GM23338 (cell line): ENCODE data around the gene MMP24OS. TPM values are rescaled to one million over a fixed set of nuclear protein-coding genes. Genes with fewer than 3 reads are reported as not detected.

Source experiments
- ATAC-seq: fragments of 200-7000 bp; cut with Tn5 transposase; 3 replicates; pipeline ENCODE4 v1.9.1; 2020
- DNase-seq: peaks from one replicate; pipeline ENCODE4 v3.0.0-alpha.2; 2015; ENCODE audit warnings: low spot score
- H2AFZ ChIP-seq: fragments of 200-600 bp; sonication (generic); 2 replicates; pipeline ENCODE4 v1.8.0; 2016; ENCODE audit warnings: antibody characterized with exemption, mild to moderate bottlenecking, moderate library complexity
- H3F3A ChIP-seq: fragments of 200-600 bp; sonication (generic); replicated peaks from 2 replicates; pipeline ENCODE4 v1.8.0; 2017; ENCODE audit warnings: antibody characterized with exemption, mixed run types, low read depth
- H3K27ac ChIP-seq: fragments of 200-600 bp; sonication (generic); 2 replicates; pipeline ENCODE4 v1.6.1; 2016; ENCODE audit warnings: low read depth
- H3K27me3 ChIP-seq: fragments of 200-600 bp; sonication (generic); 2 replicates; pipeline ENCODE4 v1.8.0; 2016; ENCODE audit warnings: mild to moderate bottlenecking, mixed run types, moderate library complexity; ENCODE audit not compliant: insufficient read depth
- H3K36me3 ChIP-seq: fragments of 200-600 bp; sonication (generic); 2 replicates; pipeline ENCODE4 v1.8.0; 2016; ENCODE audit warnings: mild to moderate bottlenecking; ENCODE audit not compliant: insufficient read depth
- H3K4me1 ChIP-seq: fragments of 200-600 bp; sonication (generic); 2 replicates; pipeline ENCODE4 v1.8.0; 2016; ENCODE audit warnings: mild to moderate bottlenecking, moderate library complexity; ENCODE audit not compliant: insufficient read depth
- H3K4me2 ChIP-seq: fragments of 200-600 bp; sonication (generic); 2 replicates; pipeline ENCODE4 v1.7.1; 2017; ENCODE audit warnings: mixed run types
- H3K4me3 ChIP-seq: fragments of 200-600 bp; sonication (generic); 2 replicates; pipeline ENCODE4 v1.6.1; 2016; ENCODE audit warnings: mixed run types
- H3K79me2 ChIP-seq: fragments of 200-600 bp; sonication (generic); replicated peaks from 2 replicates; pipeline ENCODE4 v1.8.0; 2017; ENCODE audit warnings: mild to moderate bottlenecking; ENCODE audit not compliant: insufficient read depth
- H3K9me2 ChIP-seq: fragments of 200-600 bp; sonication (generic); 2 replicates; pipeline ENCODE4 v1.8.0; 2017; ENCODE audit not compliant: insufficient read depth
- H4K20me1 ChIP-seq: fragments of 200-600 bp; sonication (generic); replicated peaks from 2 replicates; pipeline ENCODE4 v1.8.0; 2017; ENCODE audit warnings: mild to moderate bottlenecking; ENCODE audit not compliant: insufficient read depth
- H3K27ac Mint-ChIP-seq: 2 replicates; pipeline ENCODE4 v1.8.0; 2020; ENCODE audit warnings: inconsistent platforms, mild to moderate bottlenecking, moderate library complexity, mixed read lengths
- H3K27me3 Mint-ChIP-seq: 3 replicates; pipeline ENCODE4 v1.8.0; 2022; ENCODE audit warnings: low read depth, mild to moderate bottlenecking, moderate library complexity, mixed read lengths, inconsistent platforms; ENCODE audit not compliant: insufficient read depth, poor library complexity
- H3K36me3 Mint-ChIP-seq: 3 replicates; pipeline ENCODE4 v1.8.0; 2021; ENCODE audit warnings: low read depth, mild to moderate bottlenecking, inconsistent platforms, moderate library complexity, mixed read lengths
- H3K4me1 Mint-ChIP-seq: 3 replicates; pipeline ENCODE4 v1.8.0; 2020; ENCODE audit warnings: mild to moderate bottlenecking, inconsistent platforms, mixed read lengths
- H3K4me3 Mint-ChIP-seq: 3 replicates; pipeline ENCODE4 v1.8.0; 2021; ENCODE audit warnings: moderate library complexity, mild to moderate bottlenecking, inconsistent platforms, mixed read lengths
- H3K9me3 Mint-ChIP-seq: 3 replicates; pipeline ENCODE4 v1.8.0; 2020; ENCODE audit warnings: moderate library complexity, mild to moderate bottlenecking, inconsistent platforms, mixed read lengths
- CREB1 ChIP-seq: fragments of 250-450 bp; sonication (Bioruptor Pico); IDR thresholded peaks from 2 replicates; pipeline ENCODE4 v1.5.0; 2020; ENCODE audit warnings: low read depth, mild to moderate bottlenecking, moderate library complexity
- ETS1 ChIP-seq: IDR thresholded peaks from 2 replicates; pipeline ENCODE4 v1.6.1; 2016; ENCODE audit warnings: antibody characterized with exemption
- EZH2 ChIP-seq: fragments of 200-600 bp; sonication (generic); IDR thresholded peaks from one replicate; pipeline ENCODE4 v1.8.0; 2017; ENCODE audit warnings: antibody characterized with exemption, mild to moderate bottlenecking, low read depth; ENCODE audit not compliant: unreplicated experiment
- EZH2phosphoT487 ChIP-seq: fragments of 200-600 bp; sonication (generic); IDR thresholded peaks from one replicate; pipeline ENCODE4 v1.8.1; 2018; ENCODE audit warnings: antibody characterized with exemption; ENCODE audit not compliant: unreplicated experiment
- JUNB ChIP-seq: IDR thresholded peaks from one replicate; pipeline ENCODE4 v1.6.1; 2016; ENCODE audit warnings: antibody characterized with exemption; ENCODE audit not compliant: unreplicated experiment
- NANOG ChIP-seq: IDR thresholded peaks from 2 replicates; pipeline ENCODE4 v1.6.1; 2016; ENCODE audit warnings: antibody characterized with exemption, borderline replicate concordance
- POLR2AphosphoS5 ChIP-seq: IDR thresholded peaks from 2 replicates; pipeline ENCODE4 v1.6.1; 2016; ENCODE audit warnings: antibody characterized with exemption, low read depth
- STAT1 ChIP-seq: IDR thresholded peaks from one replicate; pipeline ENCODE4 v1.6.1; 2016; ENCODE audit warnings: antibody characterized with exemption; ENCODE audit not compliant: unreplicated experiment
- ZNF114 ChIP-seq: fragments of 250-450 bp; sonication (Bioruptor Pico); IDR thresholded peaks from 2 replicates; pipeline ENCODE4 v1.5.0; 2020; ENCODE audit warnings: mild to moderate bottlenecking, moderate library complexity
- ZNF331 ChIP-seq: fragments of 250-450 bp; sonication (Bioruptor Pico); IDR thresholded peaks from 2 replicates; pipeline ENCODE4 v1.5.0; 2020; ENCODE audit warnings: low read depth, mild to moderate bottlenecking, moderate library complexity
- ZNF462 ChIP-seq: fragments of 250-450 bp; sonication (Bioruptor Pico); IDR thresholded peaks from 2 replicates; pipeline ENCODE4 v1.5.0; 2020; ENCODE audit warnings: mild to moderate bottlenecking, moderate library complexity
- polyA plus RNA-seq: library from polyadenylated mRNA; unstranded; fragments of >200 nt; fragmentation: Nextera tagmentation; extraction: Ambion mirVana; gene quantifications from 2 replicates; pipeline ENCODE4 v1.2.1, GENCODE V29; 2016
- total RNA-seq: library from RNA; depleted of rRNA; stranded (reverse); fragments of >200 nt; shearing (Covaris generic); gene quantifications from 2 replicates; pipeline ENCODE4 v1.2.3, GENCODE V29; 2014
- TF ChIP-seq, protein P1 (sequence below): IDR thresholded peaks from one replicate; pipeline ENCODE4 v1.6.1; 2018; ENCODE audit warnings: antibody characterized with exemption; ENCODE audit not compliant: unreplicated experiment
- TF ChIP-seq, protein P2 (sequence below), 2 experiments: fragments of 200-600 bp in 1 of 2; sonication (generic) in 1 of 2; conservative IDR thresholded peaks; 2 replicates each; pipeline versions ENCODE4 v1.5.1 to v1.6.1; 2016 to 2017; ENCODE audit warnings: antibody characterized with exemption in 2 of 2, low read depth in 2 of 2, mild to moderate bottlenecking in 2 of 2, moderate library complexity in 1 of 2

MMP24OS gene
- total and polyA plus RNA-seq, 2 experiments from 2014 or later: 10.5 to 25.4 TPM

DNA sequence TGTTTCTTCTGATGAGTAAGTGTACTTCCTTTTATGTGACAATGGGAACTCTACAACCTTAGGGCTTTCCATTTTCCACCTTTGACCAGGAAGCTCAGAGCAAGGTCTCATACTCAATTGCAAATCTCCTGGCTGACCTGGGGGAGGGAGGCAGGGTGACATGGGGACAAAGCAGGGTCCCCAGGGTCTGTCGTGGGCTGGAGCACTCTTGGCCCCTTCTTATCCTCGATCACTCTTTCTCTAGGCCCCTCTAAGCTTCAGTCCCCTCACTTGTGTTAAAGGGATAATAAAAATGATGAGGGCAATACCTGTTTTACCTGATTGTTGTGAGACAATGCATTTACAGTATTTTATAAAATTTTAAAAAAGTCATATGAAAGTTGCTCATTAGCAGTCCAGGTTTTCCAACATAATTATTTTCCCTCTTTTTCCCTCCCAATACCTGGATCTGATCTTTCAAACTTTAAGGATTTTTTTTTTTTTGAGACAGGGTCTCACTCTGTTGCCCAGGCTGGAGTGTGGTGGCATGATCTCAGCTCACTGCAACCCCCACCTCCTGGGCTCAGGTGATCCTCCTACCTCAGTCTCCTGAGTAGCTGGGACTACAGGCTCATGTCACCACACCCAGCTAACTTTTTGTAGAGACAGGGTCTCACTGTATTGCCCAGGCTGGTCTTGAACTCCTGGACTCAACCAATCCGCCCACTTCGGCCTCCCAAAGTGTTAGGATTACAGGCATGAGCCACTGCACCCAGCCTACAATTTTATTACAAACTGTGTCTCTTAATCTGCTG, 22.7 kb upstream of the MMP24OS start:
- Histone ChIP-seq H2AFZ (no peak overlapping the region), H3K27me3 (no peaks in the 10 kb centered on the region), H3K4me1 (peaks cover 9% of the 10 kb centered on the region), H3K9me2 (no peaks in the 10 kb centered on the region), H3K36me3 (no peaks in the 10 kb centered on the region), H3F3A (no peaks in the 10 kb centered on the region), H3K79me2 (no peaks in the 10 kb centered on the region), H4K20me1 (no peaks in the 10 kb centered on the region), H3K27ac (no peak overlapping the region), H3K4me2 (no peak overlapping the region), H3K4me3 (no peak overlapping the region)
- Mint-ChIP-seq H3K36me3 (0 out of 3 replicates have a peak, but pooled peaks cover under 1% of the 10 kb centered on the region), H3K27ac (no peak overlapping the region), H3K9me3 (no peaks in the 10 kb centered on the region), H3K4me3 (no peak overlapping the region), H3K4me1 (peaks cover 16% of the 10 kb centered on the region), H3K27me3 (peaks cover 7% of the 10 kb centered on the region)
- TF ChIP-seq ZNF114: no peak
- TF ChIP-seq EZH2phosphoT487: no peak
- no peak for TF ChIP-seq EZH2
- TF ChIP-seq STAT1: no peak
- no peak for TF ChIP-seq ETS1
- TF ChIP-seq JUNB: no peak
- no peak for TF ChIP-seq NANOG
- TF ChIP-seq, protein P1, sequence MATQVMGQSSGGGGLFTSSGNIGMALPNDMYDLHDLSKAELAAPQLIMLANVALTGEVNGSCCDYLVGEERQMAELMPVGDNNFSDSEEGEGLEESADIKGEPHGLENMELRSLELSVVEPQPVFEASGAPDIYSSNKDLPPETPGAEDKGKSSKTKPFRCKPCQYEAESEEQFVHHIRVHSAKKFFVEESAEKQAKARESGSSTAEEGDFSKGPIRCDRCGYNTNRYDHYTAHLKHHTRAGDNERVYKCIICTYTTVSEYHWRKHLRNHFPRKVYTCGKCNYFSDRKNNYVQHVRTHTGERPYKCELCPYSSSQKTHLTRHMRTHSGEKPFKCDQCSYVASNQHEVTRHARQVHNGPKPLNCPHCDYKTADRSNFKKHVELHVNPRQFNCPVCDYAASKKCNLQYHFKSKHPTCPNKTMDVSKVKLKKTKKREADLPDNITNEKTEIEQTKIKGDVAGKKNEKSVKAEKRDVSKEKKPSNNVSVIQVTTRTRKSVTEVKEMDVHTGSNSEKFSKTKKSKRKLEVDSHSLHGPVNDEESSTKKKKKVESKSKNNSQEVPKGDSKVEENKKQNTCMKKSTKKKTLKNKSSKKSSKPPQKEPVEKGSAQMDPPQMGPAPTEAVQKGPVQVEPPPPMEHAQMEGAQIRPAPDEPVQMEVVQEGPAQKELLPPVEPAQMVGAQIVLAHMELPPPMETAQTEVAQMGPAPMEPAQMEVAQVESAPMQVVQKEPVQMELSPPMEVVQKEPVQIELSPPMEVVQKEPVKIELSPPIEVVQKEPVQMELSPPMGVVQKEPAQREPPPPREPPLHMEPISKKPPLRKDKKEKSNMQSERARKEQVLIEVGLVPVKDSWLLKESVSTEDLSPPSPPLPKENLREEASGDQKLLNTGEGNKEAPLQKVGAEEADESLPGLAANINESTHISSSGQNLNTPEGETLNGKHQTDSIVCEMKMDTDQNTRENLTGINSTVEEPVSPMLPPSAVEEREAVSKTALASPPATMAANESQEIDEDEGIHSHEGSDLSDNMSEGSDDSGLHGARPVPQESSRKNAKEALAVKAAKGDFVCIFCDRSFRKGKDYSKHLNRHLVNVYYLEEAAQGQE: no peak
- TF ChIP-seq, protein P2, sequence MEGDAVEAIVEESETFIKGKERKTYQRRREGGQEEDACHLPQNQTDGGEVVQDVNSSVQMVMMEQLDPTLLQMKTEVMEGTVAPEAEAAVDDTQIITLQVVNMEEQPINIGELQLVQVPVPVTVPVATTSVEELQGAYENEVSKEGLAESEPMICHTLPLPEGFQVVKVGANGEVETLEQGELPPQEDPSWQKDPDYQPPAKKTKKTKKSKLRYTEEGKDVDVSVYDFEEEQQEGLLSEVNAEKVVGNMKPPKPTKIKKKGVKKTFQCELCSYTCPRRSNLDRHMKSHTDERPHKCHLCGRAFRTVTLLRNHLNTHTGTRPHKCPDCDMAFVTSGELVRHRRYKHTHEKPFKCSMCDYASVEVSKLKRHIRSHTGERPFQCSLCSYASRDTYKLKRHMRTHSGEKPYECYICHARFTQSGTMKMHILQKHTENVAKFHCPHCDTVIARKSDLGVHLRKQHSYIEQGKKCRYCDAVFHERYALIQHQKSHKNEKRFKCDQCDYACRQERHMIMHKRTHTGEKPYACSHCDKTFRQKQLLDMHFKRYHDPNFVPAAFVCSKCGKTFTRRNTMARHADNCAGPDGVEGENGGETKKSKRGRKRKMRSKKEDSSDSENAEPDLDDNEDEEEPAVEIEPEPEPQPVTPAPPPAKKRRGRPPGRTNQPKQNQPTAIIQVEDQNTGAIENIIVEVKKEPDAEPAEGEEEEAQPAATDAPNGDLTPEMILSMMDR (conservative IDR thresholded peaks at IDR 0.05; ENCODE audit: low read depth in 2 of 2): no peak
- no peak for TF ChIP-seq ZNF462
- no peak for TF ChIP-seq POLR2AphosphoS5
- TF ChIP-seq ZNF331 (CRISPR knock-in tag): no peak
- TF ChIP-seq CREB1 (CRISPR knock-in tag): no peak
- DNase-seq (no peak), ATAC-seq (no peak)
